Progenitor cell of endocrine pancreas (in vitro differentiated cells): ENCODE measurements around the gene ARRDC1. TPM values are rescaled to one million over a fixed set of nuclear protein-coding genes. Genes with fewer than 3 reads are reported as not detected.

Source experiments
- DNase-seq: peaks from one replicate; pipeline ENCODE4 v3.0.0; 2021; ENCODE audit warnings: low spot score; ENCODE audit not compliant: unreplicated experiment
- H3K27ac Mint-ChIP-seq: 2 replicates; pipeline ENCODE4 v1.8.0; 2021; ENCODE audit warnings: mild to moderate bottlenecking, moderate library complexity, mixed read lengths
- H3K27me3 Mint-ChIP-seq: 2 replicates; pipeline ENCODE4 v1.8.0; 2021; ENCODE audit warnings: mixed read lengths
- H3K36me3 Mint-ChIP-seq: 2 replicates; pipeline ENCODE4 v1.8.0; 2022; ENCODE audit warnings: mixed read lengths; ENCODE audit not compliant: insufficient read depth
- H3K4me1 Mint-ChIP-seq: 2 replicates; pipeline ENCODE4 v1.8.0; 2021; ENCODE audit warnings: low read depth, mixed read lengths
- H3K4me3 Mint-ChIP-seq: 2 replicates; pipeline ENCODE4 v1.8.0; 2021; ENCODE audit warnings: low read depth, mild to moderate bottlenecking, moderate library complexity, mixed read lengths
- H3K9me3 Mint-ChIP-seq: 2 replicates; pipeline ENCODE4 v1.8.0; 2021; ENCODE audit warnings: low read depth, mixed read lengths
- CTCF ChIP-seq: fragments of 200-600 bp; sonication (generic); IDR thresholded peaks from one replicate; pipeline ENCODE4 v1.5.0; 2021; ENCODE audit warnings: antibody characterized with exemption, mild to moderate bottlenecking; ENCODE audit not compliant: unreplicated experiment
- total RNA-seq: library from RNA; stranded (reverse); gene quantifications from 2 replicates; pipeline ENCODE4 v1.2.1, GENCODE V29; 2021

The ARRDC1 gene
- total RNA-seq, 1 donor from 2014 or later: 74.9 TPM

- H3K9me3 Mint-ChIP-seq: no peaks in the 10 kb centered on the region
- TF ChIP-seq CTCF: no peak
- H3K36me3 Mint-ChIP-seq: no peaks in the 10 kb centered on the region
- H3K27ac Mint-ChIP-seq: no peak overlapping the region
- peaks cover 11% of the 10 kb centered on the region for H3K4me1 Mint-ChIP-seq
- peaks cover 20% of the 10 kb centered on the region for H3K27me3 Mint-ChIP-seq
- H3K4me3 Mint-ChIP-seq: peak overlapping the region; percentile 74
- DNase-seq: peak; percentile 42
These were observed 627 bp downstream of the ARRDC1 start for GRCh38 chr9:137606005-137606621.

DNA sequence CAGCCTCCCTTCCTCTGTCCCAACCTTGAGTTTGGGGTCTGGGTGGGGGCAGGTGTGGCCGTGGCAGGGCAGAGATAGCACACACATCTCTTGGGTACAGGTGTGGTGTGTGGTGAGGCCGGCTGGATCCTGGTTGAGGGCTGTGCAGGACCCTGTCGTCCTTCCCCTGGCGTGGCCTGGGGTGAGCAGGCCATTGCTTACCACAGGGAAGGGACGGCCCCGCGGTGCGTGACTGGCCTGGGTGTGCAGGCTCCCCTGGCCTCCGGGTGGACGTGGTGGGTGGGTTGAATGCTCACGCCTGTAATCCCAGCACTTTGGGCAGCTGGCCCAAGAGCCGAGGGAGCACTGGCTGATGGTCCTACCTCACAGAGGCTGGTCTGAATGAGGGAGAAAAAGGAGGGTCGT is 1.2 kb downstream of the ARRDC1 start:
- no peak for DNase-seq
- Mint-ChIP-seq H3K4me1 (peaks cover 17% of the 10 kb centered on the region), H3K4me3 (peak overlapping the region; percentile 74), H3K27me3 (peaks cover 20% of the 10 kb centered on the region), H3K27ac (peak overlapping the region; percentile 89), H3K36me3 (no peaks in the 10 kb centered on the region), H3K9me3 (no peaks in the 10 kb centered on the region)
- TF ChIP-seq CTCF: no peak

DNA sequence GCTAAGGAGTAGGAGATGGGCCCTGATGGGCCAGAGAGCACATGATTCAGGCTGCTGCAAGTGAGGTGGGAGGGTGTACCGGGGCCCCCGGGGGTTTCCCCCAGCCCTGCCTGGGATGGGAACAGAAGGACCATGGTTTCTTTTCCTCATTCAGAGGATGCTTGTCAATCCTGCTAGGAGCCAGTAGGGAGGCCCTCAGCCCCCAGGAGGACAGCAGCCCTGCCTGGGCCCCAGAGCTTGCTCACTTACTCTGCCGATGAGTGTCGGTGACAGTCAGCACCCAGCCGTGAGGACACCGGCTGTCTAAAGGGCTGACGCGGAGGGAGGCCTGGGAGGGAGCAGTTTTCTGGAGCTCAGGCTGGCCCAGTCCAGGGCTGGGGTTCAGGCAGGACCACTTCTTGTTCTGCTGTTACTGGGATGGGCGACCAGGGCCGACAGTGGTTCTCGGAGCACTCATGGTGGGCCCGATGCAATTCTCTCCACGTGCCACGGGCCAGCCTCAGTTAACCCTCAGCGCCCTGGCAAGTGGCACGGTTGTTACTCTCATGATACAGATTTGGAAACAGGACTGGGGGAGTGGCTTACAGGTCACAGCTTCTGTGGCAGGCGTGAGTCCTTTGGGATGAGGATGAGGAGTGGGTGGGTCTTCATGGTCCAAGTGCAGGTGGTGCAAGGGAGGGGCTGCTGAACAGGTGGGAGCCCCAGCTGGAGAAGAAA is 1.8 kb downstream of the ARRDC1 start:
- no peak for DNase-seq
- Mint-ChIP-seq H3K36me3 (no peaks in the 10 kb centered on the region), H3K27ac (peak overlapping the region; percentile 89), H3K27me3 (peaks cover 20% of the 10 kb centered on the region), H3K4me3 (peak overlapping the region; percentile 74), H3K4me1 (peaks cover 20% of the 10 kb centered on the region), H3K9me3 (no peaks in the 10 kb centered on the region)
- no peak for TF ChIP-seq CTCF

DNA sequence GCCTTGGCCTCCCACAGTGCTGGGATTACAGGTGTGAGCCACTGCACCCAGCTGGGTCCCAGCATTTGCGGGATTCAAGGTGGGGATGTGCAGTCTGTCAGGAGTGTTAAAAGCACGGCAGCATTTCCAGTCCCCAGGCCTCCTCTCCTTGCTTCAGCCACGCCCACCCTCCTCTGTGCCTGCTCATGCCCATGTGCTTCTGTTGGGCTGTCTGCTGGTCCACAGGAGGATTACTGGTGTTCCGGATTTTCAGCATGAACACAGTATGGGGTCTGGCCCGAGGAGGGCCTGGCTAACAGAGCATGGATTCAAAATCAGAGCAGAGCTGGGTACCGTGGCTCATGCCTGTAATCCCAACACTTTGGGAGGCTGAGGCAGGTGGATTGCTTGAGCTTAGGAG is 5.5 kb downstream of the ARRDC1 start:
- H3K27ac Mint-ChIP-seq: no peak overlapping the region
- H3K36me3 Mint-ChIP-seq: peaks cover 2% of the 10 kb centered on the region
- H3K9me3 Mint-ChIP-seq: no peaks in the 10 kb centered on the region
- DNase-seq: no peak
- no peak for TF ChIP-seq CTCF
- peaks cover 21% of the 10 kb centered on the region for H3K4me1 Mint-ChIP-seq
- H3K4me3 Mint-ChIP-seq: no peak overlapping the region
- H3K27me3 Mint-ChIP-seq: no peaks in the 10 kb centered on the region

GRCh38 chr9:137611623-137612609 is 6.4 kb downstream of the ARRDC1 start:
- peaks cover 16% of the 10 kb centered on the region for H3K4me1 Mint-ChIP-seq
- H3K27me3 Mint-ChIP-seq: no peaks in the 10 kb centered on the region
- DNase-seq: no peak

More at GRCh38 chr9:137611623-137612609, 6.4 kb downstream of the ARRDC1 start:
- peaks cover 2% of the 10 kb centered on the region for H3K36me3 Mint-ChIP-seq
- peak overlapping the region; percentile 47 for H3K4me3 Mint-ChIP-seq
- no peaks in the 10 kb centered on the region for H3K9me3 Mint-ChIP-seq
- peak overlapping the region; percentile 92 for H3K27ac Mint-ChIP-seq
- no peak for TF ChIP-seq CTCF
